ENCODE measurements around the gene CFAP43.
A peak's percentile ranks its signal among the peaks of the same experiment; 100 is the strongest.

The CFAP43 gene, protein sequence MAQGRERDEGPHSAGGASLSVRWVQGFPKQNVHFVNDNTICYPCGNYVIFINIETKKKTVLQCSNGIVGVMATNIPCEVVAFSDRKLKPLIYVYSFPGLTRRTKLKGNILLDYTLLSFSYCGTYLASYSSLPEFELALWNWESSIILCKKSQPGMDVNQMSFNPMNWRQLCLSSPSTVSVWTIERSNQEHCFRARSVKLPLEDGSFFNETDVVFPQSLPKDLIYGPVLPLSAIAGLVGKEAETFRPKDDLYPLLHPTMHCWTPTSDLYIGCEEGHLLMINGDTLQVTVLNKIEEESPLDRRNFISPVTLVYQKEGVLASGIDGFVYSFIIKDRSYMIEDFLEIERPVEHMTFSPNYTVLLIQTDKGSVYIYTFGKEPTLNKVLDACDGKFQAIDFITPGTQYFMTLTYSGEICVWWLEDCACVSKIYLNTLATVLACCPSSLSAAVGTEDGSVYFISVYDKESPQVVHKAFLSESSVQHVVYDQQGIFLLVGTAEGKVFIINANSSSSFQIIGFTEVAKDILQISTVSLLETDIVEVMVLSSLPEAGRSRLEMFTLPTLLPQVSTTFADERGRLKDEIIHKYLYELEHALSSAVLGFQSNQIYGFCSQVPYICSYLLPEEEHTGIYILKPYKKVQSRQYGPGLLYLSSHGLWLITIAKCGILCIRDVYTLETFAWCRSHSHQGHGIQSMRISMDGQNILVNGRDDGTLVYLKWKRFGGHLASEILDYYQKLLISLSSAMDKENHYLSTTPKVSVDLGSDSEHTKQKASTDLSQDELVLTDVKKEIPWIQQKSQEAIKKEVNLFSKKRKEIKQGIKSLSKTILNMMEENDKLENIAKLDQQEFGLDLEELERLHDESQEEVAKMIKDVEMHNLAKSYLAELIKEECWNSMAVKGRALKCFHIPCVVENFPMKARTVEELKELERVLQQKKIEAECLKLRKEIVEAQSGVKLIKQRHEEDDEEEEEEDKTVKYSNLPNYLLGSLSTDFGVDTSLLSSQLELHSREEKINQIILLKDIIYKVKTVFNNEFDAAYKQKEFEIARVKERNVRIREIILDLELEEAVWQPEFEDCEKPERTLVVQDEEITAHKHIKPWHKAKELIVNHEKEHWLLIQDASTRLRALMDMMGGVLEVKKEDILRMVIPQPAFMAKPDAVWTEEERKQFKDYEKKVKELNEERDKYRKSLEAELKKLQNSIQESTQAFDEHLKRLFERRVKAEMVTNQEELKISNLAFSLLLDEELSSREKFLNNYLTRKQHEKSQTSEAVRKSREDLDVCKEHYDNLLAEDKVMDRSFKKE (N-terminal part only)

GRCh38 chr10:104231784-104232612 lies at the start of gene CFAP43:
Gene CFAP43, minus strand, starts transcription at chr10:104232364. Its CDS starts 118 bp downstream, at chr10:104232246.
- peak; percentile 99 for DNase-seq

- no peak for DNase-seq
Measured at GRCh38 chr10:104281694-104282093, 49.5 kb upstream of the CFAP43 start.

- no peak for DNase-seq
Measured at GRCh38 chr10:104279550-104280259, 47.5 kb upstream of the CFAP43 start.

DNA sequence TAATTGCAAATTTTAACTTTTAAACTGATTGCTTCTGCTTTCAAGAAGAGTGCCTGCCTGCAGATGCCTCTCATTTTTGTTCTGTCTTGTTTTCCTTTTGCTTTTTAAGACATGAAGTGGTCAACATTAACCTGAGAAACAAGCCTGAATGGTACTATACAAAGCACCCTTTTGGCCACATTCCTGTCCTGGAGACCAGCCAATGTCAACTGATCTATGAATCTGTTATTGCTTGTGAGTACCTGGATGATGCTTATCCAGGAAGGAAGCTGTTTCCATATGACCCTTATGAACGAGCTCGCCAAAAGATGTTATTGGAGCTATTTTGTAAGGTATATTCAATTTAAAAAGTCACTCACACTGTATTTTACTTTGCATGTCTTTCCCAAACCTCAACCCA lies 45.6 kb upstream of the CFAP43 start:
- DNase-seq, result no peak

DNA sequence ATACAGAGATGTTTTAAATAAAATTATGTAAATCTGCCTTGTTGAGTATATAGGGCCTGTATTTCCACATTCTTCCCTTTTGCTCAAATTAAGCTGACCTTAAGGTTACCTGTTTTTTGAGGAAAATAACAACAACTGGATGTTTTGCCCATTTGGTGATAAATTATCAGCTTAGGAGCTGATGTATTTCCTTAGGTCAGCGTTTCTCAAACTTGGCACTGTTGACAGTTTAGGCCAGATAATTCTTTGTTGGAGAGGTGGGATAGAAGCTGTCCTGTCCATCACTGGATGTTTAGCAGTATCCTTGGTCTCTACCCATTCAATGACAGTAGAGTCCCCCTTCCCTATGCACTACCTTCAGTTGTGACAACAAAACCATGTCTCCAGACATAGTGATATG lies 44.0 kb upstream of the CFAP43 start:
- DNase-seq, result no peak

DNA sequence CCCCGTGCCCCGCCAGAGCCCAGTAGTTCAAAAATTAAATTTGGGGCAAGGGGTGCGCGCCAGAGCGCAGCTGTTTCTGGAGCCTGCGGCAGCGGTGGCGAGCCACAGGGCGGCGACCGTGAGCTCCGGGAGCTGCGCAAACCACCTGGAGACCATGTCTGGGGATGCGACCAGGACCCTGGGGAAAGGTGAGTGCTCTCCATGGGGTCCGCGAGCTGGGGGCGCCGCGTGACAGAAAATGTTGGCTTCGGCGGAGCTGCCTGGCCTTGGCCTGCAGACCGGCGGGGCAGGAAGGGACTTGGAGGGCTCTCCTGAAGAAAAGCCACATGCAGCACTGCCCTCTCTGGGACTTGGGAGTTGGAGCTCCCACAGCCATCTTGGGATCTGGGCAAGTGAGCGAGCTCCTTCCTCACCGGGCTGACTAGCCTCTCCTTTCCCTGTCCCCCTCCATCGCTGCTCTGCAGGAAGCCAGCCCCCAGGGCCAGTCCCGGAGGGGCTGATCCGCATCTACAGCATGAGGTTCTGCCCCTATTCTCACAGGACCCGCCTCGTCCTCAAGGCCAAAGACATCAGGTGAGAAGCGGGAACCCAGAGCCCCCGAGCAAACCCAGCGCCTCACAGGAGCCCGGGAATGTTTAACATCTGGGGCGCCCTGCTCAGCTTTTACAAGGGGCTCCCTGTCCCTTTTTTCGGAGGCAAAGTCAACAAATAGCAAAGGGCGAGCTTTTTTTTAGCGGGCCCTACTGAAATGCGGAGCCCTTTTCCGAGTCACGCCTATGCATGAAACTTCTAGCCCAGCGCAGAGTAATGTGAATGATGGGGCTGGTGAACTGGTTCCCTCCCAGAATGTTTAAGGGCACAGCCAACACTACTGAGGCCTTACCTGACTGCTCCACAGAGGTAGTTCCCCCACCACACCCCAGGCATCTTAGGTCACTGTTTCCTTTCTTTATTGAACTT lies 42.9 kb upstream of the CFAP43 start:
- DNase-seq, result peak; percentile 33 to 39

- no peak for DNase-seq
Measured at GRCh38 chr10:104273899-104274575, 41.9 kb upstream of the CFAP43 start.

DNA sequence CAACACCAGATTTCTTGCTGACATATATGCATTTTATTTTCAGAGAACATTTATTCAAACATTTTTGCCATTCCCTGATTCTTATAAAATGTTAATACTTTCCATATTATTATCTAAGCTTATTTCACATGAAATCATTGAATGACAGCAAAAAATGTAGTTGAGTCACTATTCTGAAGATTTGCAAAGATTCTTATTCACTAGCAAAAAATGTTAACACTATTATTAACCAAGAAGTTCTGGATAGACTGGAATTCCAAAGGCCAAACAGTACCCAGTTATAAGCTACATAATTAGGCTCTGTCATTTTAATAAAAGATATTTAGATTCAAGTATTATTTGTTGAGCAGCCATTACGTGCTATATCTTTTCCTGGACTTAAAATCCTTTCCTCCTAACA lies 41.1 kb upstream of the CFAP43 start:
- DNase-seq, result no peak

DNA sequence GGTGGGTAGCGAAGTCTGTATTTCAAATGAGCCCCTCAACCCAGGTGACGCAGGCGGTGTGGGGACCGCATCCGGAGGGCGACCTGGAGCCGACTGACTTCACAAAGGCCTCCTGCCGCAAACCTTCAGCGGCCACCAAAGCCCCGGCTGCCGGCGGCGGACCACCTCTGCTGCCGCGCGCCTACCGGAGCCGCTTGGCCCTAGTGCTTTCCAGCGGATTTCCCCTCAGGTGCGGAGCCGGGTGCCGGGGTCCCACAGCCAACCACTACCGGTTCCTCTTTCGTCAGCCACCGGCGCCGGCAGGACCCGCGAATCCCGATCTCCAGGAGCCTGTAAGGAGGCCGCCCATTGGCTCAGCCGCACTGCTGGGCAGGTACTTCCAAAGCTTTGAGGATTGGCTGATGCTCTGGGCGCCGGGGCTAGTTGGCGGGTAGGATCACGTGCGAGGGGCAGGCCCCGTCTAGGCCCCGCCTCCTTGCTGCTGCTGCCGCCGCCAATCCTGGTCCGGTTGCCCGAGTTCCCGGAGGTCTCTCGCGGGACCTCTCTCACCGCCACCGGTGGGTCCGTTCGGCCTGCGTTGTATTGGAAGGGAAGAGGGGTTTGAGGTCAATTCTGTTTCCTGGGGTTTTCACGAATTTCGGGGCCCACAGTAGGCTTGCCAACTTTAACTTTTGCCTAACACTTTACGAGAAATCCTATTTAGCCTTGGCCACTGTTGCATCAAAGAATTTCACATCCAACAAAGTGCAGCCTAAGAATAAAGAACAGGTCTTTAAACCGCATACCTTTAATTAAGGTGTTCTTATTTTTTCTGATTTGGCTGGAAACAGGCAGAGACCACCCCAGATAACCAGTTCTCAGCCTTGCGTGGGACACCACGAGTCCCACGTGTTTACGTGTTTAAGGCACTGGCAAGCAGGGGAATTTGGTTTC lies 36.8 kb upstream of the CFAP43 start, which contains the start of gene GSTO2:
GSTO2 (plus strand) TSS at position 472 of the 933 bp plus-strand sequence. CDS start 5,732 bp downstream, outside the sequence.
- peak; percentile 97 to 98 for DNase-seq

DNA sequence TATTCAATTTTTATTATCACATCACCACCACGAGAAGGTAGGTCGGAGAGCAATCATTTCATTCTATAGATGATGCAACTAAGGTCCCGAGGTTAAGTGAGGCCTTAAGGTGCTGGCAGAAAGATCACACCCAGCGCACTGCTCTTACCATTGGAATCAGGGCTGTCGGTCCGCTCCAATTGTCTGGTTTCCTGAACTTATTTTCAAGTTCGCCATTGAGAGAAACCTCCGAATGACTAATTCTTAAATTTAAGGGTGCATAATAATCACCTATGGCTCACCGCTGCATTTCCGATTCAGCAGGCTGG lies 36.2 kb upstream of the CFAP43 start:
- DNase-seq, result no peak

DNA sequence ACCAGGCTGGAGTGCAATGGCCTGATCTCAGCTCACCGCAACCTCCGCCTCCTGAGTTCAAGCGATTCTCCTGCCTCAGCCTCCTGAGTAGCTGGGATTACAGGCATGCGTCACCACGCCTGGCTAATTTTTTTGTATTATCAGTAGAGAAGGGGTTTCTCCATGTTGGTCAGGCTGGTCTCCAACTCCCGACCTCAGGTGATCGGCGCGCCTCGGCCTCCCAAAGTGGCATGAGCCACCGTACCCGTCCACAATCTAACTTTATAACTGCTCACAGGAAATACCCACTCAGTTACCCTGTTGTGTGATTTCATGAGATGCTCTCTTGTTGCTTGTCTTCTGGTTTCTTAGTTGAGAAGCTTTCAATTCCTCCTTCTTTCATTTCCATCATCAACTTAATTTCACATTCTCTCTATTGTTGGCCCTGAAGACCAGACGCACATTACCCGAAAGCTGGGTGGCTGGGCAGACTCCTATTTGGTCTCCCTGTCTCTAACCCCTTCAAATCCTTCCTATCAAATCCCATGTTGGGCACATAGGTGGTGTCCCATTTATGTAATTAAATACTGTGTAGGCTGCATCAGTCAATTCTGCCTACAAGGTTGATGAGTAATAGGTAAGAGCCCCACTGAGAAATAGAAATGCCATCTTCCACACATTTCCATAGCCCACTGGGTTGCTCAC lies 35.7 kb upstream of the CFAP43 start:
- DNase-seq, result no peak

GRCh38 chr10:104264783-104265182 lies 32.6 kb upstream of the CFAP43 start:
- DNase-seq, result no peak

DNA sequence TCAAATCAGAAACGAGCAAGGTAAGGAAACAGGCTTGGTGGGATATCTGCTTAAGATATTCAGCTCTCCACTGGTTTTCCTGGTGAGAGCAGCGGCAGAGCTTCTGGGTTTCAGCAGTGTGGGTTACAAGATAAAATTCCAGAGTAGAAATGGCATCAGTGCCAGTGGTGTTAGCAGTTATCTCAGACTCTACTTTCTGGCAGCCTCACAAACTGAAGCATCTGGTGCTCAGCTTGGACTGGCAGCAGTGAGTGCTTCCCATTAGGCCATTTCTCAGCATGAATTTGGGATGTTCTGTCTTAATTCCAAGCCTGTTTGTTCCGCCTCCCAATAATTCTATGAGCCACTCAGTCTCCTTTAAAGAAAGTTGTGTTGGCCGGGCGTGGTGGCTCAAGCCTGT lies 29.9 kb upstream of the CFAP43 start:
- no peak for DNase-seq

- no peak for DNase-seq
Measured at GRCh38 chr10:104260775-104261115, 28.6 kb upstream of the CFAP43 start.

- DNase-seq, result no peak
Measured at GRCh38 chr10:104259999-104260774, 28.0 kb upstream of the CFAP43 start.

DNA sequence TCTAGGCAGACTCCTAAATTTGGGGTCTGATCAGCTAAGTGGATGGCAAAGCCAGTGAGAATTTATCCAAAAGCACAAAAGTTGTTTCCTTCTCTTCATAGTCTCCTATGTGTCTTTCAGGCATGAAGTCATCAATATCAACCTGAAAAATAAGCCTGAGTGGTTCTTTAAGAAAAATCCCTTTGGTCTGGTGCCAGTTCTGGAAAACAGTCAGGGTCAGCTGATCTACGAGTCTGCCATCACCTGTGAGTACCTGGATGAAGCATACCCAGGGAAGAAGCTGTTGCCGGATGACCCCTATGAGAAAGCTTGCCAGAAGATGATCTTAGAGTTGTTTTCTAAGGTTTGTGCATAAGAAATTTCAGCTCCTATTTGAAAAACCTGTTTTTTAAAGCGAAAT lies 27.3 kb upstream of the CFAP43 start:
- DNase-seq, result no peak

DNA sequence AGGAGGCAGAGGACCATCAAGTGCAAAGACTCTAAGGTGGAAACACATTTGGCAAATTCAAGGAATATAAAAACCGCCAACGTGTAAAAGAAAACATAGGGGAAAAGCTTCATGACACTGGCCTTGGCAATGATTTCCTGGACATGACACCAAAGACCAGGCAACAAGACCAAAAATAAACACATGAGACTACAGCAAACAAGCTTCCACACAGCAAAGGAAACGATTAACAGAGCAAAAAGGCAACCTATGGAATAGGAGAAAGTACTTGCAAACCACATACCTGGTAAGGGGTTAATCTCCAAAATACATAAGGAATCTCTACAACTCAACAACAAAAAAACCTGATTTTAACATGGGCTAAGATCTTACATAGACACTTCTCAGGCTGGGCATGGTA lies 26.0 kb upstream of the CFAP43 start:
- no peak for DNase-seq

Data from activated CD4-positive, alpha-beta T cell treated with anti-CD3 and anti-CD28 coated beads, Interleukin-2, amount 50 U/mL, for 4 hours (primary cell).